Cardiac fibroblast (primary cell): ENCODE measurements around the gene AMPD2.

Source experiments
- DNase-seq, 2 donors: peaks; one replicate each; pipeline versions ENCODE4 v3.0.0 to v3.0.0-alpha.2; 2010; ENCODE audit warnings: low read depth in 2 of 2
- H3K4me3 ChIP-seq, 2 donors: replicated peaks in 1 of 2; 1 replicate in 1 of 2; 2 replicates in 1 of 2; pipeline ENCODE4 v1.5.1; 2011; ENCODE audit warnings: low read depth in 2 of 2, low read length in 2 of 2, mild to moderate bottlenecking in 2 of 2, moderate library complexity in 1 of 2
- CTCF ChIP-seq: IDR thresholded peaks from one replicate; pipeline ENCODE4 v1.5.1; 2011; ENCODE audit warnings: low read depth, mild to moderate bottlenecking, low read length, inconsistent platforms

Gene AMPD2

GRCh38 chr1:109598655-109599054, 21.0 kb upstream of the AMPD2 start:
- TF ChIP-seq CTCF: no peak
- H3K4me3 ChIP-seq: no peak overlapping the region
- no peak for DNase-seq

GRCh38 chr1:109603229-109603628, 16.4 kb upstream of the AMPD2 start:
- DNase-seq: no peak
- no peak for TF ChIP-seq CTCF
- H3K4me3 ChIP-seq: no peak overlapping the region

GRCh38 chr1:109605381-109605780, 14.3 kb upstream of the AMPD2 start:
- DNase-seq: no peak
- no peak for TF ChIP-seq CTCF
- no peak overlapping the region for H3K4me3 ChIP-seq

GRCh38 chr1:109609881-109610280, 9.8 kb upstream of the AMPD2 start:
- TF ChIP-seq CTCF: no peak
- no peak for DNase-seq
- H3K4me3 ChIP-seq: no peak overlapping the region

- H3K4me3 ChIP-seq: no peak overlapping the region
- peak in 1 of 2 donors; percentile 44 for DNase-seq
- TF ChIP-seq CTCF: no peak
These were observed 8.9 kb upstream of the AMPD2 start for GRCh38 chr1:109610609-109611307.

GRCh38 chr1:109611308-109611990, 8.2 kb upstream of the AMPD2 start:
- DNase-seq: no peak
- no peak overlapping the region for H3K4me3 ChIP-seq
- TF ChIP-seq CTCF: no peak
